Hindlimb muscle (tissue), 1 donor: Measurements from ENCODE around the gene GALNTL6. TPM values are rescaled to one million over a fixed set of nuclear protein-coding genes. Genes with fewer than 3 reads are reported as not detected.

ENCODE experiments used
- DNase-seq: peaks from one replicate; pipeline ENCODE4 v3.0.0-alpha.2; 2013
- polyA plus RNA-seq: library from polyadenylated mRNA; unstranded; fragments of 120-200 nt; gene quantifications from one replicate; pipeline ENCODE4 v1.2.1, GENCODE V29; 2013; ENCODE audit not compliant: insufficient read length

Gene GALNTL6
- polyA plus RNA-seq, 1 donor, result 2.9 TPM

GRCh38 chr4:172232966-172233365, 419.8 kb downstream of the GALNTL6 start:
- no peak for DNase-seq

- no peak for DNase-seq
Measured at GRCh38 chr4:172243551-172243950, 430.3 kb downstream of the GALNTL6 start.

GRCh38 chr4:172245516-172245915, 432.3 kb downstream of the GALNTL6 start:
- DNase-seq, result no peak

GRCh38 chr4:172253409-172253808, 440.2 kb downstream of the GALNTL6 start:
- no peak for DNase-seq

DNA sequence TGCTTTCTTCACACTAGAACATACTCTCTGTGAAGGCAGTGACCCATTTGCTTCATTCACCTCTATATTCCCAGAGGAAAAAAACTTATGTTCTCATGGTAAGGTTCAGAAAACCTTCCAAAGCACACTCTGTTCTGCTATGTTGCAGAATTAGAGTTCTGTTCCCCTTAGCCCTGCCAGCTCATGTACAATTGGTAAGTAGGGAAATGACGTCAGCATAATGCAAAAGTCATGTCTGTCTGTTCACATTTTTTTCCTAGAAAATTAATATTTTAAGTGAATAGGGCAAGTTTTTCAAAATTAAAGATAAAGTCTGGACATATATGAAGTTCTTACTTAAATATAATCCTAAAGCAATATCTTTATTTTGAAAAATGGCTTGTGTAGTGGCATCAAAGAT, 443.6 kb downstream of the GALNTL6 start:
- no peak for DNase-seq

- no peak for DNase-seq
Measured at GRCh38 chr4:172270397-172270796, 457.2 kb downstream of the GALNTL6 start.

DNA sequence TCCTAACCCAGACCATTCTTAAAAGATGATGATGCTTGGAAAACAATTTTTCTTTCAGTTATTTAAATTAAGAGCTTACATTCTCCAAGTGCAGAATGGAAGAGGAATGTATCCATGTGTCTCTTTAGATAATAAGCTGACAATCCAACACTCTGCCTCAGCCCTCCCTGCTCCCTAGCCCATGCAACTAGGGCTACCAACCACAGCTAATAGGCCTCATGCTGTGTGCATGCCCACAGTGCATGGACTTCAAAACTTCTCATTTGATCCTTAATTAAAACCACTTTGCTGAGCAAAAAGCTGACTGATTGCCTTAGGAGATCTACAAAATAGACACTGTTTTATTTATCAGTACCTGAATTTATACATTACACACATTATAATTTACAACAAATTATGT, 473.9 kb downstream of the GALNTL6 start:
- DNase-seq, result no peak

DNA sequence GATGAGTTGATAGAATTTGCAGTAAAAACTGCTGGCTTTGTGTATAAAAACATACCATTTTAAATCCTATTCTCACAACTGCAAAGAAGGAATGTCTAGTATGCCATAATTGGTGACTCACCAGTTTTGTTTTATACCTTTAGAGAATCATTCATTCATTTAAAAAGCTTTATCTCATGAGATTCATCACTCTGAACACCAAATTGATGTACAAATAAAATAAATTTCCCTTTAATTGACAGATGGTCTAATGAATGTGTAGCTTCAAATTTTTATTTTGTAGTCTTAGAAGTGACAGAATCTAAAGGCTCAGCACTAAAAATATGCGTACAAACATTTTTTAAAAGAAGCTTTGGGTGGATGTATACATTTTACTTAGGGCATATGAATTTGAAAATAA, 492.5 kb downstream of the GALNTL6 start:
- DNase-seq, result no peak

DNA sequence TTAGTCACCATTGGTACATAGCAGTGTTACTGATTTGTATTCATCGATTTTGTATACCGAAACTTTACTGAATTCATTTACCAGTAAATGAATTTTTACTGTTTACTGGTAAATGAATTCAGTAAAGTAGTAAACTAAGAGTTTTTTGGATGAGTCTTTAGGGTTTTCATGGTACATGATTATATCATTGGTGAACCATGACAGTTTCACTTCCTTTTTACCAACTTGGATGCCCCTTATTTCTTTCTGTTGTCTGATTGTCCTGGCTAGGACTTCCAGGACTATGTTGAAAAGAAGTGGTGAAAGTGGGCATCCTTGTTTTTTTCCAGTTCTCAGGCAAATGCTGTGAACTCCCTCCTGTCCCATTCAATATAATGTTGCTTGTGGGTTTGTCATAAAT, 494.9 kb downstream of the GALNTL6 start:
- DNase-seq, result no peak

- DNase-seq, result no peak
Measured at GRCh38 chr4:172311682-172312081, 498.5 kb downstream of the GALNTL6 start.

- no peak for DNase-seq
Measured at GRCh38 chr4:172323288-172323687, 510.1 kb downstream of the GALNTL6 start.

DNA sequence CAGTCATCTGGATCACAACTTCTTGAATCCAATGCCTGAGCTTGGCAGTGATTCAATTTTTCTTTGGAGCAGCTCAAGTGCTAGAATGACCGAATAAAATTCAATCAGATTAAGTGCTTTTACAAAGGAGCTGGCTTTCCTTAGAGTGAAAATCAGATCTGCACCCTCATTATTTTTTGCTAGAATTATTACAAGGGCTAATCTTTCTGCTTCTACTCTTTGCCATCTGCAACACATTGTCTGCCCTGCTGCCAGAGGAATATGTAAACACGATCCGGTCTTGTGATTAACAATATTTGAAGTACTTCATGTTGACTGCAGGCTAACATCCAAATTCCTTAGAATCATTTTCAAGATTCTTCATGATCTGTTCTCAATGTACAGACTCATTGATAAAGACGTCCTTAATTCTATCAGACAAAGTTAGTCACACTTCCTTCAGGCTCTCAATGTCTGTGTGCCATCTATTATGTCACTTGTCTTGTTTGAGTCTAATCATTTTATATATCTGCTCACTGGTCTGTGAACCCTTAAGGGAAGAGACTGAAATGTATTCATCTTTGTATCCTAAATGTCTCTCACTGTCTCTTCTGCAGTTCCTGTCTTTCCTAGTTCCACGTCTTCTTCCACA, 531.2 kb downstream of the GALNTL6 start:
- no peak for DNase-seq

DNA sequence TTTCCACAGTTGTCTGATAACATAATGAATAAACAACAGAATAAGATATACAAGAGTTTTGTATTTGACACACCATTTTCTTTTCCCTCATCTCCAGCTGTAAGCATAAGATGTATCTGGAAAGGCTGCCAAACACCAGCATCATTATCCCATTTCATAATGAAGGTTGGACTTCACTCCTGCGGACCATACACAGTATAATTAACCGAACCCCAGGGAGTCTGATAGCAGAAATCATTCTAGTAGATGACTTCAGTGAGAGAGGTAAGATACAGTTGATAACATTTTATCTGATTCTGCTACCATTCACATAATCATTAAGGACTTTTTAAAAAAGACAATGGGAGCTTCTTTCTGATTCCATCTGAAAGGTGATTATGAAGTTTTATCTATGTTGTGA, 535.2 kb downstream of the GALNTL6 start:
- DNase-seq, result no peak

- DNase-seq, result no peak
Measured at GRCh38 chr4:172352356-172352755, 539.2 kb downstream of the GALNTL6 start.

- DNase-seq, result peak; percentile 15
Measured at GRCh38 chr4:172356016-172356415, 542.8 kb downstream of the GALNTL6 start.

- DNase-seq, result peak; percentile 8
Measured at GRCh38 chr4:172357006-172357540, 543.9 kb downstream of the GALNTL6 start.

DNA sequence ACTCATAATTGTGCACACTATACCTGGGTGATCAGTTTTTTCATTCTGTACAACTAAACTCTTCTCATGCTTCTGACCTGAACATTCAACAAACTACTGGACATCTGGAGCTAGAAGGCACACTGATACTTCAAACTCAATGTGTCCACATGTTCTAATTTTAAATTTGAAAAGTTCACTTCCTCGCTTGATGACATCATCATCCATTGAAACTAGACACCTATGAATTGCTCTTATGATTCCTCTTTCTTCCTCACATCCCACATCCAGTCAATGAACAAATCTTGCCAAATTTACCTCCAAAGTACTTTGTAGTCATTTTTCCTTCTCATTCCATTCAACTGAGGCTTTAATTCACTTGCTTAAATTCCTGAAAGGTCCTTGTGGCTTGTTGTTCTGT, 549.4 kb downstream of the GALNTL6 start:
- DNase-seq, result no peak

DNA sequence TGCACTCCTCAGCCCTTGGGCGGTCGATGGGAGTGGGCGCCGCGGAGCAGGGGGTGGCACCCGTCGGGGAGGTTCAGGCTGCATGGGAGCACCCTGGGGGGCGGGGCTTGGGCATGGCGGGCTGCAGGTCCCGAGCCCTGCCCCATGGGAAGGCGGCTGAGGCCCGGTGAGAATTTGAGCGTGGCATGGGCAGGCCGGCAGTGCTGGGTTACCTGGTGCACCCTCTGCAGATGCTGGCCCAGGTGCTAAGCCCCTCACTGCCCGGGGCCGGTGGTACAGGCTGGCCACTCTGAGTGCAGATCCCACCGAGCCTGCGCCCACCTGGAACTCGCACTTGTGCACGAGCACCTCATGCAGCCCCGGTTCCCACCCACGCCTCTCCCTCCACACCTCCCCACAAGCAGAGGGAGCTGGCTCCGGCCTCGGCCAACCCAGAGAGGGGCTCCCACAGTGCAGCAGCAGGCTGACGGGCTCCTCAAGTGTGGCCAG, 556.3 kb downstream of the GALNTL6 start:
- DNase-seq, result no peak

GRCh38 chr4:172377486-172378140, 564.4 kb downstream of the GALNTL6 start:
- DNase-seq, result no peak

GRCh38 chr4:172379834-172380233, 566.6 kb downstream of the GALNTL6 start:
- no peak for DNase-seq

- no peak for DNase-seq
Measured at GRCh38 chr4:172390331-172390730, 577.1 kb downstream of the GALNTL6 start.

DNA sequence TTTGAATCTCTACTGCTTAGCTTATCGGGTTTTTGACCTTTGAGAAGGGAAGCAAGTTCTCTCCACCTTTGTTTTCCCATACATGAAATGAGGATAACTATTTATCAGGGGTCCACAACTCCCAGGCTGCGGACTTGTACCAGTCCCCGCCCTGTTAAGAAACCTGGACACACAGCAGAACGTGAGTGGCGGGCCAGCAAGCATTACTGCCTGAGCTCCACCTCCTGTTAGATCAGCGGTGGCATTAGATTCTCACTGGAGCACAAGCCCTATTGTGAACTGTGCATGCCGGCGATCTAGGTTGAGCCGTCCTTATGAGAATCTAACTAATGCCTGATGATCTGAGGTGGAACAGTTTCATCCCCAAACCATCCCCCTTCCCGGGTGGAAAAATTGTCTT, 579.5 kb downstream of the GALNTL6 start:
- DNase-seq, result no peak

GRCh38 chr4:172393220-172393619, 580.0 kb downstream of the GALNTL6 start:
- no peak for DNase-seq

- DNase-seq, result no peak
Measured at GRCh38 chr4:172404676-172405075, 591.5 kb downstream of the GALNTL6 start.
